CD4-positive, alpha-beta memory T cell (primary cell): ENCODE data around the gene CORO2B. TPM values are rescaled to one million over a fixed set of nuclear protein-coding genes. Genes with fewer than 3 reads are reported as not detected.

Source experiments
- CTCF ChIA-PET: fragments of 350-600 bp; sonication (Branson Sonifier 250); formaldehyde crosslinking; loops from one replicate; lab custom pipeline; 2021; ENCODE audit warnings: inconsistent platforms; ENCODE audit not compliant: partially characterized antibody; lab: Charles Lee
- POLR2A ChIA-PET: fragments of 350-600 bp; sonication (Branson Sonifier 250); formaldehyde crosslinking; loops from one replicate; lab custom pipeline; 2021; ENCODE audit not compliant: partially characterized antibody; lab: Charles Lee
- DNase-seq, 5 donors: peaks; one replicate each; pipeline versions ENCODE4 v3.0.0 to v3.0.0-alpha.2; 2020 to 2022; ENCODE audit warnings: mixed read lengths in 1 of 5
- H3K27ac ChIP-seq: one replicate; pipeline ENCODE4 v1.7.0; 2013; ENCODE audit warnings: low read depth, low read length
- H3K27me3 ChIP-seq: 2 replicates; pipeline ENCODE4 v1.7.0; 2013; ENCODE audit warnings: mild to moderate bottlenecking, low read length, moderate library complexity; ENCODE audit not compliant: insufficient read depth
- H3K36me3 ChIP-seq: 2 replicates; pipeline ENCODE4 v1.7.0; 2013; ENCODE audit warnings: mild to moderate bottlenecking, low read length, moderate library complexity; ENCODE audit not compliant: insufficient read depth
- H3K4me1 ChIP-seq: 2 replicates; pipeline ENCODE4 v1.7.0; 2013; ENCODE audit warnings: mild to moderate bottlenecking, low read length, moderate library complexity; ENCODE audit not compliant: insufficient read depth
- H3K4me3 ChIP-seq, 2 donors: one replicate each; pipeline ENCODE4 v1.7.0; 2013; ENCODE audit warnings: low read length in 2 of 2, mild to moderate bottlenecking in 1 of 2
- H3K9me3 ChIP-seq, 2 donors: one replicate each; pipeline ENCODE4 v1.7.0; 2013; ENCODE audit warnings: low read length in 2 of 2, control low read depth in 1 of 2; ENCODE audit not compliant: control insufficient read depth in 1 of 2
- H3K27ac Mint-ChIP-seq, 7 donors: one replicate each; pipeline ENCODE4 v1.8.0; 2020 to 2021; ENCODE audit warnings: mixed read lengths in 7 of 7, mild to moderate bottlenecking in 6 of 7, inconsistent platforms in 3 of 7, moderate library complexity in 3 of 7
- H3K27me3 Mint-ChIP-seq, 2 donors: one replicate each; pipeline ENCODE4 v1.8.0; 2020 to 2021; ENCODE audit warnings: mixed read lengths in 2 of 2
- H3K36me3 Mint-ChIP-seq, 2 donors: one replicate each; pipeline ENCODE4 v1.8.0; 2020 to 2021; ENCODE audit warnings: mixed read lengths in 2 of 2, inconsistent platforms in 1 of 2, mild to moderate bottlenecking in 1 of 2
- H3K4me1 Mint-ChIP-seq, 4 donors: one replicate each; pipeline ENCODE4 v1.8.0; 2020 to 2021; ENCODE audit warnings: mixed read lengths in 4 of 4, mild to moderate bottlenecking in 1 of 4
- H3K4me3 Mint-ChIP-seq, 8 donors: one replicate each; pipeline ENCODE4 v1.8.0; 2020 to 2021; ENCODE audit warnings: mixed read lengths in 8 of 8, mild to moderate bottlenecking in 7 of 8, moderate library complexity in 6 of 8, inconsistent platforms in 3 of 8
- H3K9me3 Mint-ChIP-seq, 8 donors: one replicate each; pipeline ENCODE4 v1.8.0; 2020 to 2021; ENCODE audit warnings: mixed read lengths in 8 of 8, mild to moderate bottlenecking in 5 of 8, inconsistent platforms in 3 of 8, moderate library complexity in 1 of 8
- intact Hi-C: fragments of 100-400 bp; cut with micrococcal nuclease; formaldehyde crosslinking; loops from one replicate; pipeline ENCODE4 v1.15.1; 2023
- polyA plus RNA-seq, 2 donors: library from polyadenylated mRNA; unstranded; fragments of 300-500 nt; fragmentation: Illumina TruSeq; gene quantifications; one replicate each; pipeline ENCODE4 v1.2.3, GENCODE V29; 2021
- total RNA-seq, 2 experiments: library from RNA; stranded (reverse); gene quantifications; one replicate each; pipeline ENCODE4 v1.2.3, GENCODE V29; 2021

The CORO2B gene
- total and polyA plus RNA-seq, 4 experiments from 2014 or later: not detected

GRCh38 chr15:68559345-68560310 is 19.2 kb upstream of the CORO2B start:
- peaks cover 33 to 50% of the 10 kb centered on the region in 2 donors for H3K27me3 Mint-ChIP-seq
- H3K9me3 Mint-ChIP-seq: no peaks in the 10 kb centered on the region
- H3K36me3 Mint-ChIP-seq: no peaks in the 10 kb centered on the region
- CTCF ChIA-PET: interaction anchor here (0.6 to 3.4 kb wide), 24 partner anchors 7 to 687 kb away, joined by 3 to 46 read pairs (median 3); no protein-coding TSS in a partner anchor
- Histone ChIP-seq H3K27ac (no peak overlapping the region), H3K36me3 (no peaks in the 10 kb centered on the region), H3K27me3 (no peaks in the 10 kb centered on the region), H3K4me1 (peaks cover 15% of the 10 kb centered on the region), H3K4me3 (peak overlapping the region; percentile 17 to 32), H3K9me3 (no peaks in the 10 kb centered on the region)
- DNase-seq: peak in 4 of 5 donors; percentile 65 to 67 (median 66)
- intact Hi-C loops: loop anchor here (1.0 to 5.0 kb wide), 3 partner anchors 115 to 268 kb away; no protein-coding TSS in a partner anchor
- peak overlapping the region; percentile 75 to 91 (median 82) for H3K4me3 Mint-ChIP-seq
- POLR2A ChIA-PET: interaction anchor here (0.8 to 1.0 kb wide), 2 partner anchors 10 to 316 kb away, joined by 3 read pairs; no protein-coding TSS in a partner anchor
- H3K4me1 Mint-ChIP-seq: peaks cover 11 to 23% (median 15%) of the 10 kb centered on the region in 4 donors
- peak overlapping the region in 1 of 7 donors; percentile 30 for H3K27ac Mint-ChIP-seq

GRCh38 chr15:68560501-68561113 is 18.2 kb upstream of the CORO2B start:
- ChIA-PET CTCF (interaction anchor here (0.6 to 3.4 kb wide), 17 partner anchors 8 to 688 kb away, joined by 3 to 46 read pairs (median 3); no protein-coding TSS in a partner anchor), POLR2A (interaction anchor here (0.8 kb wide), 1 partner anchor 315 kb away, joined by 3 read pairs; no protein-coding TSS in a partner anchor)
- Mint-ChIP-seq H3K4me3 (peak overlapping the region in 7 of 8 donors; percentile 12 to 91 (median 63)), H3K27me3 (peaks cover 31 to 45% of the 10 kb centered on the region in 2 donors), H3K4me1 (peaks cover 11 to 23% (median 15%) of the 10 kb centered on the region in 4 donors), H3K36me3 (no peaks in the 10 kb centered on the region), H3K27ac (no peak overlapping the region), H3K9me3 (no peaks in the 10 kb centered on the region)
- DNase-seq: no peak
- H3K27me3 ChIP-seq: no peaks in the 10 kb centered on the region
- H3K4me3 ChIP-seq: no peak overlapping the region
- H3K27ac ChIP-seq: no peak overlapping the region
- no peaks in the 10 kb centered on the region for H3K36me3 ChIP-seq
- peaks cover 15% of the 10 kb centered on the region for H3K4me1 ChIP-seq
- H3K9me3 ChIP-seq: no peaks in the 10 kb centered on the region
- intact Hi-C loops: no loop called here

- POLR2A ChIA-PET: no interaction called here
- no peaks in the 10 kb centered on the region for H3K36me3 ChIP-seq
- no peak overlapping the region for H3K4me3 ChIP-seq
- no peak overlapping the region for H3K27ac Mint-ChIP-seq
- peaks cover 15% of the 10 kb centered on the region for H3K4me1 ChIP-seq
- DNase-seq: no peak
- CTCF ChIA-PET: interaction anchor here (1.3 to 3.4 kb wide), 7 partner anchors 9 to 314 kb away, joined by 3 to 46 read pairs (median 7); no protein-coding TSS in a partner anchor
- no peak overlapping the region for H3K4me3 Mint-ChIP-seq
- intact Hi-C loops: no loop called here
- no peaks in the 10 kb centered on the region for H3K27me3 ChIP-seq
- H3K9me3 Mint-ChIP-seq: no peaks in the 10 kb centered on the region
- H3K9me3 ChIP-seq: no peaks in the 10 kb centered on the region
- H3K27ac ChIP-seq: no peak overlapping the region
- H3K36me3 Mint-ChIP-seq: no peaks in the 10 kb centered on the region
- H3K4me1 Mint-ChIP-seq: peaks cover 11 to 23% (median 15%) of the 10 kb centered on the region in 4 donors
- peaks cover 28 to 40% of the 10 kb centered on the region in 2 donors for H3K27me3 Mint-ChIP-seq
Observed at GRCh38 chr15:68561171-68561900, 17.5 kb upstream of the CORO2B start.

- ChIA-PET CTCF (interaction anchor here (2.5 to 3.4 kb wide), 3 partner anchors 9 to 314 kb away, joined by 7 to 46 read pairs (median 39); no protein-coding TSS in a partner anchor), POLR2A (no interaction called here)
- H3K27ac ChIP-seq: no peak overlapping the region
- no peaks in the 10 kb centered on the region for H3K9me3 ChIP-seq
- no peak for DNase-seq
- Mint-ChIP-seq H3K4me1 (peaks cover 11 to 23% (median 15%) of the 10 kb centered on the region in 4 donors), H3K36me3 (no peaks in the 10 kb centered on the region), H3K27ac (no peak overlapping the region), H3K9me3 (no peaks in the 10 kb centered on the region), H3K4me3 (peak overlapping the region in 1 of 8 donors; percentile 0), H3K27me3 (peaks cover 28 to 39% of the 10 kb centered on the region in 2 donors)
- intact Hi-C loops: no loop called here
- H3K4me3 ChIP-seq: no peak overlapping the region
- H3K36me3 ChIP-seq: no peaks in the 10 kb centered on the region
- no peaks in the 10 kb centered on the region for H3K27me3 ChIP-seq
- H3K4me1 ChIP-seq: peaks cover 15% of the 10 kb centered on the region
Observed at GRCh38 chr15:68561901-68562300, 16.9 kb upstream of the CORO2B start.

- H3K27me3 ChIP-seq: no peaks in the 10 kb centered on the region
- H3K36me3 Mint-ChIP-seq: no peaks in the 10 kb centered on the region
Observed at GRCh38 chr15:68564173-68564572, 14.6 kb upstream of the CORO2B start.

GRCh38 chr15:68565234-68565633 is 13.6 kb upstream of the CORO2B start:
- Mint-ChIP-seq H3K36me3 (no peaks in the 10 kb centered on the region), H3K4me1 (peaks cover 0 to 5% (median 1%) of the 10 kb centered on the region in 4 donors), H3K4me3 (no peak overlapping the region), H3K27me3 (peaks cover 24 to 27% of the 10 kb centered on the region in 2 donors), H3K9me3 (no peaks in the 10 kb centered on the region), H3K27ac (no peak overlapping the region)
- H3K36me3 ChIP-seq: no peaks in the 10 kb centered on the region
- intact Hi-C loops: no loop called here
- CTCF ChIA-PET: interaction anchor here (2.8 kb wide), 1 partner anchor 310 kb away, joined by 11 read pairs; no protein-coding TSS in a partner anchor
- no peak overlapping the region for H3K27ac ChIP-seq
- no peak overlapping the region for H3K4me3 ChIP-seq
- no peaks in the 10 kb centered on the region for H3K9me3 ChIP-seq
- DNase-seq: no peak
- H3K4me1 ChIP-seq: no peaks in the 10 kb centered on the region
- H3K27me3 ChIP-seq: no peaks in the 10 kb centered on the region
- POLR2A ChIA-PET: no interaction called here

More at GRCh38 chr15:68564173-68564572, 14.6 kb upstream of the CORO2B start:
- Mint-ChIP-seq H3K4me3 (no peak overlapping the region), H3K4me1 (peaks cover 6 to 16% (median 9%) of the 10 kb centered on the region in 4 donors), H3K27me3 (peaks cover 22 to 26% of the 10 kb centered on the region in 2 donors), H3K9me3 (no peaks in the 10 kb centered on the region), H3K27ac (no peak overlapping the region)
- POLR2A ChIA-PET: no interaction called here
- Histone ChIP-seq H3K27ac (no peak overlapping the region), H3K4me3 (no peak overlapping the region), H3K36me3 (no peaks in the 10 kb centered on the region), H3K4me1 (peaks cover 9% of the 10 kb centered on the region), H3K9me3 (no peaks in the 10 kb centered on the region)
- DNase-seq: no peak
- CTCF ChIA-PET: interaction anchor here (2.4 to 2.8 kb wide), 2 partner anchors 14 to 311 kb away, joined by 11 read pairs; no protein-coding TSS in a partner anchor
- intact Hi-C loops: no loop called here
